K562 (cell line): Measurements from ENCODE around the gene ADAMTS2. TPM values are rescaled to one million over a fixed set of nuclear protein-coding genes. Genes with fewer than 3 reads are reported as not detected.

Experiments used
- FOSL1 ChIP-seq: fragments of 200-800 bp; sonication (Bioruptor generic); conservative IDR thresholded peaks from 2 replicates; pipeline ENCODE4 v1.6.1; 2016; ENCODE audit warnings: missing genetic modification characterization, missing compliant biosample characterization
- GMEB1 ChIP-seq: fragments of 250-450 bp; sonication (Bioruptor Pico); IDR thresholded peaks from 2 replicates; pipeline ENCODE4 v1.4.0; 2020; ENCODE audit warnings: mild to moderate bottlenecking
- HEY1 ChIP-seq: fragments of 250-450 bp; sonication (Bioruptor Pico); IDR thresholded peaks from 2 replicates; pipeline ENCODE4 v1.5.0; 2020; ENCODE audit warnings: mild to moderate bottlenecking, moderate library complexity, borderline replicate concordance
- MYC ChIP-seq, 2 experiments: fragments of 250-450 bp in 1 of 2; sonication (Bioruptor Pico) in 1 of 2; IDR thresholded peaks; 2 replicates each; pipeline versions ENCODE4 v1.5.1 to v1.6.1; 2012 to 2021; ENCODE audit warnings: low read depth in 2 of 2, borderline replicate concordance in 1 of 2, improper control_type of control experiment in 1 of 2, low read length in 1 of 2, mild to moderate bottlenecking in 1 of 2, moderate library complexity in 1 of 2
- SLC30A9 ChIP-seq: fragments of 250-450 bp; sonication (Bioruptor Pico); IDR thresholded peaks from 2 replicates; pipeline ENCODE4 v1.8.0; 2022; ENCODE audit warnings: mild to moderate bottlenecking, moderate library complexity
- TAL1 ChIP-seq: fragments of 450-650 bp; IDR thresholded peaks from 2 replicates; pipeline ENCODE4 v1.6.1; 2016; ENCODE audit warnings: mild to moderate bottlenecking
- TCFL5 ChIP-seq: fragments of 250-450 bp; sonication (Bioruptor Pico); conservative IDR thresholded peaks from 2 replicates; pipeline ENCODE4 v1.6.1; 2021; ENCODE audit warnings: mild to moderate bottlenecking, moderate library complexity, matching md5 sums
- VEZF1 ChIP-seq: fragments of 200-800 bp; sonication (Bioruptor generic); IDR thresholded peaks from 2 replicates; pipeline ENCODE4 v1.6.1; 2017; ENCODE audit warnings: missing genetic modification characterization, missing compliant biosample characterization
- ZNF280B ChIP-seq: fragments of 250-450 bp; sonication (Bioruptor Pico); IDR thresholded peaks from 2 replicates; pipeline ENCODE4 v1.5.1; 2021; ENCODE audit warnings: mild to moderate bottlenecking
- ZNF311 ChIP-seq: fragments of 250-450 bp; sonication (Bioruptor Pico); IDR thresholded peaks from 2 replicates; pipeline ENCODE4 v1.4.0; 2020; ENCODE audit warnings: mild to moderate bottlenecking, moderate library complexity
- ZNF57 ChIP-seq: fragments of 450-650 bp; formaldehyde crosslinking; IDR thresholded peaks from 2 replicates; pipeline ENCODE4 v1.4.0; 2020; ENCODE audit warnings: mild to moderate bottlenecking, moderate library complexity
- ZNF830 ChIP-seq: fragments of 250-450 bp; sonication (Bioruptor Pico); IDR thresholded peaks from 2 replicates; pipeline ENCODE4 v1.5.0; 2021; ENCODE audit warnings: mild to moderate bottlenecking
- polyA plus RNA-seq, 8 experiments: library from polyadenylated mRNA; depleted of rRNA in 4 of 8; stranded (reverse) in 5 of 8; unstranded in 3 of 8; fragments of >200 nt; fragmentation: Nextera tagmentation in 2 of 8; fragmentation: Illumina TruSeq in 1 of 8; extraction: Ambion mirVana in 2 of 8; extraction: Trizol in 1 of 8; gene quantifications; 2 replicates each; pipeline versions ENCODE4 v1.2.1 to v1.2.3, GENCODE V29; 2011 to 2014; ENCODE audit warnings: inconsistent platforms in 1 of 8, missing spikeins in 1 of 8
- total RNA-seq, 7 experiments: library from RNA; depleted of rRNA in 6 of 7; stranded (reverse); fragments of >200 nt in 6 of 7; fragmentation: Illumina TruSeq in 2 of 7; extraction: Trizol in 2 of 7; gene quantifications; 2 replicates each; pipeline versions ENCODE4 v1.2.1 to v1.2.3, GENCODE V29; 2011 to 2021; ENCODE audit warnings: low replicate concordance in 1 of 7
- TF ChIP-seq, protein P1 (sequence below): sonication (generic); formaldehyde crosslinking; IDR thresholded peaks from 2 replicates; pipeline ENCODE4 v1.8.0; 2022; ENCODE audit warnings: missing genetic modification reagents, mild to moderate bottlenecking, borderline replicate concordance
- TF ChIP-seq, protein P2 (sequence below): fragments of 250-450 bp; sonication (Bioruptor Pico); IDR thresholded peaks from 2 replicates; pipeline ENCODE4 v1.5.0; 2021

Gene ADAMTS2
- total and polyA plus RNA-seq, 9 of the 15 experiments (the other 6 are each of a cell fraction or from before 2014, with no cell fraction given), result not detected

DNA sequence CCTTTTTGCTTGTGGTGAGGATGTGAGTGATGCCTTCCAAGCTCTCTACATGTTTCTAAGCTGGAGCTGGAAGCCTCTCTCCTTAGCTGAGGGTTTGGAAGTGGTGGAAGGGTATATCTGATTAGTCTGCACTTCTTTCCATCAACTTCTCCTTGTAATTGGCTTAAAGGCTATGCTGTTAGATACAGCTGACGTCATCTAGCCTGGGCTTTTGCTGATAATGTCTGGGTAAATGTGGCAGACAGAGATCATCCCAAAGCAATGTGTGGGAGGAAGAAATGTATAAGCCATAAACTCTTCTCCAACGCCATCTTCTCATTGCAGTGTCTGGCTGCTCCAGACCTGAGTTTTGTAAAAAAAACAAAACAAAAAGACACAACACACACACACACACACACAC lies 255.8 kb downstream of the ADAMTS2 start (continued):
- TF ChIP-seq VEZF1 (CRISPR knock-in tag), result no peak
- no peak for TF ChIP-seq HEY1 (CRISPR knock-in tag)
- TF ChIP-seq SLC30A9 (CRISPR knock-in tag), result no peak
- no peak for TF ChIP-seq TCFL5
- TF ChIP-seq ZNF830, result no peak
- TF ChIP-seq MYC (IDR thresholded peaks at IDR 0.05; ENCODE audit: low read depth, low read length), result no peak
- TF ChIP-seq MYC (CRISPR knock-in tag; IDR thresholded peaks at IDR 0.05; ENCODE audit: borderline replicate concordance, low read depth), result no peak
- TF ChIP-seq GMEB1 (CRISPR knock-in tag), result no peak
- TF ChIP-seq ZNF311, result no peak
- TF ChIP-seq, protein P1, sequence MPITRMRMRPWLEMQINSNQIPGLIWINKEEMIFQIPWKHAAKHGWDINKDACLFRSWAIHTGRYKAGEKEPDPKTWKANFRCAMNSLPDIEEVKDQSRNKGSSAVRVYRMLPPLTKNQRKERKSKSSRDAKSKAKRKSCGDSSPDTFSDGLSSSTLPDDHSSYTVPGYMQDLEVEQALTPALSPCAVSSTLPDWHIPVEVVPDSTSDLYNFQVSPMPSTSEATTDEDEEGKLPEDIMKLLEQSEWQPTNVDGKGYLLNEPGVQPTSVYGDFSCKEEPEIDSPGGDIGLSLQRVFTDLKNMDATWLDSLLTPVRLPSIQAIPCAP (CRISPR knock-in tag), result no peak
- peak; percentile 41; the same call in 1 of the 2 replicates for TF ChIP-seq FOSL1 (tag)
- TF ChIP-seq, protein P2, sequence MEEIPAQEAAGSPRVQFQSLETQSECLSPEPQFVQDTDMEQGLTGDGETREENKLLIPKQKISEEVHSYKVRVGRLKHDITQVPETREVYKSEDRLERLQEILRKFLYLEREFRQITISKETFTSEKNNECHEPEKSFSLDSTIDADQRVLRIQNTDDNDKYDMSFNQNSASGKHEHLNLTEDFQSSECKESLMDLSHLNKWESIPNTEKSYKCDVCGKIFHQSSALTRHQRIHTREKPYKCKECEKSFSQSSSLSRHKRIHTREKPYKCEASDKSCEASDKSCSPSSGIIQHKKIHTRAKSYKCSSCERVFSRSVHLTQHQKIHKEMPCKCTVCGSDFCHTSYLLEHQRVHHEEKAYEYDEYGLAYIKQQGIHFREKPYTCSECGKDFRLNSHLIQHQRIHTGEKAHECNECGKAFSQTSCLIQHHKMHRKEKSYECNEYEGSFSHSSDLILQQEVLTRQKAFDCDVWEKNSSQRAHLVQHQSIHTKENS (CRISPR knock-in tag), result no peak
- no peak for TF ChIP-seq ZNF280B (CRISPR knock-in tag)
- TF ChIP-seq TAL1, result peak; percentile 78
- TF ChIP-seq ZNF57, result no peak
